ENCODE measurements around the gene WWOX. TPM values are rescaled to one million over a fixed set of nuclear protein-coding genes. Genes with fewer than 3 reads are reported as not detected.

Gene WWOX
- total RNA-seq, 4 donors from 2014 or later: 135 to 209 (median 159) TPM

DNA sequence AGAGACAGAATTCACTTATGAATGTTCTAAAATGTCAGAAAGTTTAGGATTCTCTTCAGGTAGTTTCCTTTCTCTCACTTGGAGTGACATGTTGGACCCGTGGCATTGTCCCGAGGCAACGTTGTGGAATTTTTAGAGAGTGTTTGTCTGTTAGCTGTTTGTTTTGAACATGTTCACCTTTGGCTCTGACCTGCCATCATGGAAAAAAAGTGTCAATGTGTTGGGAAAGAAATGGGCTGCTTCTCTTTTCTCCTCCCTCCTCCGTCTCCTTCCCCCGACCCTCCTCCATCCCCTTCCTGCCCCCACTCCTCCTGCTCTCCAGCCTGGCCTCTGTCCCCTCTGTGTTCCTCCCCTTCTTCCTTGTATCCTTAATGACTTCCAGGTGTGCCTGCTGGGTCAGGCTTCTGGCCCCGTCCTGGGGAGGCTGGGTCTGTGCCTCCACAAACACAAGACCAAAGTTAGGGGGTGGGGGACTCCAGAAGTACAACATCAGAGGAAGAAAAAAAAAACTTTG lies 1038.0 kb downstream of the WWOX start:
- 68% methylated on average over 6 of the region's 6 CpGs for WGBS, 2 donors
- Histone ChIP-seq H3K4me1 (peaks cover 0 to 15% of the 10 kb centered on the region in 2 donors), H3K9me3 (no peaks in the 10 kb centered on the region), H3K36me3 (no peaks in the 10 kb centered on the region), H3K4me3 (replicated peaks in 1 of 3) (no peak overlapping the region), H3K27ac (no peak overlapping the region), H3K27me3 (no peaks in the 10 kb centered on the region)
- no peak for DNase-seq
- intact Hi-C loops (cut with DNase I): no loop called here
- TF ChIP-seq, protein P1, sequence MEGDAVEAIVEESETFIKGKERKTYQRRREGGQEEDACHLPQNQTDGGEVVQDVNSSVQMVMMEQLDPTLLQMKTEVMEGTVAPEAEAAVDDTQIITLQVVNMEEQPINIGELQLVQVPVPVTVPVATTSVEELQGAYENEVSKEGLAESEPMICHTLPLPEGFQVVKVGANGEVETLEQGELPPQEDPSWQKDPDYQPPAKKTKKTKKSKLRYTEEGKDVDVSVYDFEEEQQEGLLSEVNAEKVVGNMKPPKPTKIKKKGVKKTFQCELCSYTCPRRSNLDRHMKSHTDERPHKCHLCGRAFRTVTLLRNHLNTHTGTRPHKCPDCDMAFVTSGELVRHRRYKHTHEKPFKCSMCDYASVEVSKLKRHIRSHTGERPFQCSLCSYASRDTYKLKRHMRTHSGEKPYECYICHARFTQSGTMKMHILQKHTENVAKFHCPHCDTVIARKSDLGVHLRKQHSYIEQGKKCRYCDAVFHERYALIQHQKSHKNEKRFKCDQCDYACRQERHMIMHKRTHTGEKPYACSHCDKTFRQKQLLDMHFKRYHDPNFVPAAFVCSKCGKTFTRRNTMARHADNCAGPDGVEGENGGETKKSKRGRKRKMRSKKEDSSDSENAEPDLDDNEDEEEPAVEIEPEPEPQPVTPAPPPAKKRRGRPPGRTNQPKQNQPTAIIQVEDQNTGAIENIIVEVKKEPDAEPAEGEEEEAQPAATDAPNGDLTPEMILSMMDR (IDR thresholded peaks at IDR 0.05): no peak
- no peak for TF ChIP-seq POLR2A (IDR thresholded peaks at IDR 0.05)

DNA sequence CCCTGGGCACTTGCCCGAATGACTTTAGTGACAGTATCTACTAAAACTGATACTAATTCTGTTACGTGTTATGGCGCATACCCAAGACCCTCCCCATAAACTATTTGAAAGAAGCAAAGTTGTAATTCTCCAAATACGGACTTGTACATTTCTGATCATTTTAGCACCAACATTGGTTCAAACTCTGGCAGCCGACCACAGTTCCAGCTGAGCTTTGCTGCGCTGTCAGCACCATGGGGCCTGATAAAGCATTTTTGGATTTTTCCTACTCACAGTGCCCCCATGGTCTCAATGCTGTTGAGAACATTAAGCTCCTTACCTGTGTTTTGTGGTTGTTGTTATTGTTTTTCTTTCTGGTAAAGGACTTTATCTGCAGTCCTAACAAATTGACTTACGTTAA lies 1040.3 kb downstream of the WWOX start:
- no peak for DNase-seq
- no peaks in the 10 kb centered on the region for H3K36me3 ChIP-seq
- intact Hi-C loops (cut with DNase I): no loop called here
- WGBS, 2 donors: 92 to 93% methylated on average over 7 of the region's 7 CpGs
- H3K27ac ChIP-seq: no peak overlapping the region
- no peak for TF ChIP-seq POLR2A (IDR thresholded peaks at IDR 0.05)
- TF ChIP-seq, protein P1 (IDR thresholded peaks at IDR 0.05): no peak
- H3K27me3 ChIP-seq: no peaks in the 10 kb centered on the region
- H3K4me3 ChIP-seq (replicated peaks in 1 of 3): no peak overlapping the region
- H3K9me3 ChIP-seq: no peaks in the 10 kb centered on the region
- H3K4me1 ChIP-seq: no peaks in the 10 kb centered on the region

DNA sequence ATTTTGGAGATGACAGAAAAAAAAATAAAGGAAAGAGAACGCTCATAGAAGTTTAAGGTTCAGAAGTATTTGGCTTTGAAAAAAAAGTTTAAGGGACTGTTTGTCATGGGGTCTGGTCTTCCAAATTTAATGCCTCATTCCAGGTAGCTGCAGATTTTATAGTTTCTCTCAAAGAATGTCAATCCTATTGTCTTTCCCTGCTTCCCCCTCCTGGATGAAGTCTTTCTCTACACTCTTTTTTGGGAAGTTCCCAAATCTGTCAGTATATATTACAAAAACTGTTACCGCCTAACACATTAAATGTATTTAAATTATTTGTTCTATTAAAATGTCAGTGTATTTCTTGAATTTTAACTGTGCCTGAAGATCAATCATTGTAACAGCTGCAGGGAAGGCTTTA lies 1043.6 kb downstream of the WWOX start:
- WGBS, 2 donors: 96 to 98% methylated on average over 2 of the region's 2 CpGs
- Histone ChIP-seq H3K9me3 (no peaks in the 10 kb centered on the region), H3K4me3 (replicated peaks in 1 of 3) (no peak overlapping the region), H3K4me1 (no peaks in the 10 kb centered on the region), H3K27me3 (no peaks in the 10 kb centered on the region), H3K27ac (no peak overlapping the region), H3K36me3 (no peaks in the 10 kb centered on the region)
- DNase-seq: no peak
- intact Hi-C loops (cut with DNase I): no loop called here
- TF ChIP-seq POLR2A (IDR thresholded peaks at IDR 0.05): no peak
- TF ChIP-seq, protein P1 (IDR thresholded peaks at IDR 0.05): no peak

DNA sequence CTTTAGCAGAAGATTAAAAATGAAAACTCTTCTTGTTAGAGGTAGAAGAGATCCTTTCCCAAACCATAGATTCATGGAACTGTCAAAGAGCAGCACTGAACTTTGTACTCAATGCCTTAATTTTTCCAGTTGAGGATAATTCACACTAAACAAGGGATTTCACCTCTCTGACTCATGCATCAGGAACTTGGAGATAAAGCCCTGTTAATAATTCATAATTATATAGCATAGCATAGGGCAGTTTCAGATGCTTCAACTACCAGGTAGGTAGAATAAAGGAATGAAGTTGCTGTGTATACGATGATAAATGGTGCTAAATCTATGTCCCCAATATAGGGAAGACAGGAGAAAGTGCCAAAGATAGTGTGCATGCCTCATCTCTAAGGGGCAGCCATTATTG lies 1050.7 kb downstream of the WWOX start:
- no peak overlapping the region for H3K4me3 ChIP-seq (replicated peaks in 1 of 3)
- no peaks in the 10 kb centered on the region for H3K36me3 ChIP-seq
- H3K4me1 ChIP-seq: peaks cover 10 to 13% of the 10 kb centered on the region in 2 donors
- intact Hi-C loops (cut with DNase I): no loop called here
- H3K27me3 ChIP-seq: no peaks in the 10 kb centered on the region
- H3K27ac ChIP-seq: no peak overlapping the region
- DNase-seq: no peak
- H3K9me3 ChIP-seq: no peaks in the 10 kb centered on the region
- no peak for TF ChIP-seq POLR2A (IDR thresholded peaks at IDR 0.05)
- TF ChIP-seq, protein P1 (IDR thresholded peaks at IDR 0.05): no peak
- 93 to 100% methylated on average over 1 of the region's 1 CpG for WGBS, 2 donors

DNA sequence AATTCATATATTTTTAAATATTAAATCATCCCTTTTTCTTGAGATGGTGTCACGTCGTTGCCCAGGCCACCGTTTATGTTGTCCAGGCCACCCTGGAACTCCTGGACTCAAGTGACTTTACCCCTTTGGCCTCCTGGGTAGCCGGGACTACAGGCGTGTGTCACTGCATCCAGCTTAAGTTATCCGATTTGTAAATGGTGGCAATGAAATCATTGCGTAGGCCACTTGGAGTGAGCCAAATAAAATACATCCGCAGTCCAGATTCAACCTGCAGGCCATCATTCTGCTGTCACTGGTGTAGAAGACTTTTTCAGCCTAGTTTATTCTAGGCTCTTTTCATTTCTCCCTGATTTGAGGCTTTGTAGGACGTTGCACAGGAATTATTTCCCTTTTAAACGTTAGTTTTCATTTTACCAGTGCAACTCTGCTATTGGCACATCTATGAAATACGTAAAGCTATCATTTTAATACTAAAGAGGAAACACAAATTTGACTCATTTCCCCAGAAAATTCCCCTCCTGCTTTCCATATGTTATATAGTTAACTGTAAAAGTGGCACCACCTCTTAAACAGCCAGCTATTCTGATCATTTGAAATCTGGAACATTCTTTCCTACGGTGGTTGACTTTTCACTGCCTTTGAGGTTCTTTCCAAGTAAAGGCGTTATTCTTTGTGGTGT lies 1051.3 kb downstream of the WWOX start:
- TF ChIP-seq, protein P1 (IDR thresholded peaks at IDR 0.05): no peak
- no peak for TF ChIP-seq POLR2A (IDR thresholded peaks at IDR 0.05)
- no peak for DNase-seq
- Histone ChIP-seq H3K36me3 (no peaks in the 10 kb centered on the region), H3K9me3 (no peaks in the 10 kb centered on the region), H3K27me3 (no peaks in the 10 kb centered on the region), H3K27ac (no peak overlapping the region), H3K4me3 (replicated peaks in 1 of 3) (no peak overlapping the region), H3K4me1 (peaks cover 11 to 13% of the 10 kb centered on the region in 2 donors)
- WGBS, 2 donors: 90 to 92% methylated on average over 13 of the region's 13 CpGs
- intact Hi-C loops (cut with DNase I): no loop called here

All from thyroid gland (tissue), 4 donors.